ENCODE data around the gene PRKN. TPM values are rescaled to one million over a fixed set of nuclear protein-coding genes. Genes with fewer than 3 reads are reported as not detected.

PRKN gene
- total RNA-seq, 1 experiment from 2014 or later, result 0.95 TPM

DNA sequence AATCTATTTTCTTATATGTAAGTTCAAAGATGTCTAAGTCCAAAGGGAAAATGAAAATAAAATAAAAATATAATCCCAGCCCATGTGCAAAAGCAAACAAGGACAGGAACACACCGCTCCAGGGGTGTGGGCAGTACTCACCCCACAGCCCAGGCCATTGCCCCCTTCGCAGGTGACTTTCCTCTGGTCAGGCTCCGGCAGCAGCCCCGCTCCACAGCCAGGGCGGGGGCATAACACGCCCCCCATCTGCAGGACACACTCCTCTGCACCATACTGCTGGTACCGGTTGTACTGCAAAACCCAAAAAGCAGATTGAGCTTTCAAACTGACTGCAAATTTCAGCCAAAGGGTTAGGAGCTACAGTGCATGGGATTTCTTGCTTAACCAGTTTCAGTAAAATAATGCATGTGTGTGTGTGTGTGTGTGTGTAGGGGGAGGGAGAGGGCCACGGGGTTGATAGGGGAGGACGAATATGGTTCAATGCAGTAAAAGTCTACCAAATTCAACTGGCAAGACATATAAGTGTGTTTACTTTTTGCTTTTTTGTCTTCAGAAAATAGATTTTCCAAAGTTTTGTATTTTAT is 1178.8 kb downstream of the PRKN start:
- DNase-seq (ENCODE audit: low read depth, low spot score), result no peak
- in situ Hi-C loops (cut with HindIII; ENCODE audit: low pct_unique_long_range_greater_than_20kb, low sequenced_read_pairs), result no loop called here

DNA sequence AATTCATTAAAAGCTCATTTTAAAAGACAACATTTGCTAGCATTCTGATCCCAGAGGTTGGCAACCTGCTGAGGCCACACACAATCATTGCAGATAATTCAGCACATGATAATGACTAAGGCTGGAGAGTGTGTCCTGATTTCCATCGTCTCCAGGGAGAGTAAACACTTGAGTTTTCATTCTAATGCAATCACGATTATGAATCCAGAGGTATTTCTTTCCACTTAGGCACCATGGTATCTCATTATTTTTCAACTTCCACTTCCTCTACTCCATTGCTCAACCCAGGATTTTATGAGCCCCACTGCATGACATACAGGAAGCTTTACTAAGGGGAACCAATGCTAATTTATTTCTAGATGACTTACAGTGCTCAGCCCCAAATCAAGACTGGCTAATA is 1179.9 kb downstream of the PRKN start:
- in situ Hi-C loops (cut with HindIII; ENCODE audit: low pct_unique_long_range_greater_than_20kb, low sequenced_read_pairs), result no loop called here
- no peak for DNase-seq (ENCODE audit: low read depth, low spot score)

DNA sequence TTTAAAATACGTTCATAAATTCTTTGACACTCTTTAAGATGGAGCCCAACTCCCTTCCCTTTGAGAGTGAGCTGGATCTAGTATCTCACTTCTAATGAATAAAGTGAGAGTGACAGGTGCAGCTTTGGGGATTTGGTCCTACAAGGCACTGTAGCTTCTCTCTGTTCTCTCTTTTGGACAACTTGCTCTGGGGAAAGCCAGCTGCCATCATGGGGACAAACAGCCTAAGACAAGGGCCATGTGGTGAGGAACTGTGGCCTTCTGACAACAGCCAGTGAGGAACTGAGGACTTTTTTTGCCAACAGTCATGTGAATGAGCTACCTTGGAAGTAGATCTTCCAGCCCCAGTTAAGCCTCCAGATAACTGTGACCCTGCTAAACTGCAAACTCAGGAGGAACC is 1180.9 kb downstream of the PRKN start:
- in situ Hi-C loops (cut with HindIII; ENCODE audit: low pct_unique_long_range_greater_than_20kb, low sequenced_read_pairs), result no loop called here
- DNase-seq (ENCODE audit: low read depth, low spot score), result no peak

DNA sequence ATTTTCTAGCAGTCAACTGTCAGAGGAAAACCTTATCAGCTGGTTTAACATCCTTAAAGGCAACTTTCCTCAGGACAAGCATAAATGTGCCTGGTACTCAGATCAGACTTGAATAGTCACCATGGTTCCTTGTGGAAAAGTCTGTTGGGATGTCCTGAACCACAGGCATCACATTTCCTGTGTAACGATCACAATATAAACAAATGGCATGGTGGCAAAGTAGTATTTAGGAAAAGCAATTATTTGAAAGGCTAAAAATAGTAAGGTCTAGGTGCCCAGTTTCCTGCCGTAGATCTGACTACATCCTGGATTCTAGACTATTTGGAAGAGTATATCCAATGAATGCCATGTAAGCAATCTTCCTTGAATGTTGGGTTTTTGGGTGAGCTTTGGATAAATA is 1181.8 kb downstream of the PRKN start:
- DNase-seq (ENCODE audit: low read depth, low spot score), result no peak

DNA sequence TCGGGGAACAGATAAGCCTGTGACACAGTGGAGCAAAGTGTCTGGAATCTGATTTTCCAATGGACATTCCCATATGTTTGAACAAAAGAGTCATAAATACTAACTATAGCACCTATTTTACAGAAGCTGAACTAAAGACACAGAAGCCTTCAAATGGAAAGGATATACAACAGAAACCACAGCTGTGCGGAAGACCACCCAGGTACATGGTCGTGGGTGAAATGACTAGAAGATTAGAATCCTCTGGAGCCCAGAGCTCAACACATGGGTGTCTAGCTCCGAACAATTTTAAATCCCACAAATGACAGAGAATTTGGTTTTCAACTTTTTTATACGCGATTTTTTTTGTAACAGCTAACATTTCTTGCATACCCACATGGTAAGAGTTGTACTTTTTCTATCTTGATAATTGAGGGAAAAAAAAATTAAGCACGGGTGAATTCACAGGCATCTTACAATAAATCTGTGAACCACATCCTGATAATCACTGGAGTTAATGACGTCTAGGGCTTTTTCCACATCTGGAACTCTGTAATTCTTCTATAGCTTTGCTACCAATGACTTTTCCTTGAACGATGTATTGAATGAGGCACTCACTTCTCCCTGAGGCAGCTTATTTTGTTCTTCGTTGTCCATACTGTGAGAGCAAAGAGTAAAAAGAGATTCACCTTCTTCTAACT is 1182.6 kb downstream of the PRKN start:
- in situ Hi-C loops (cut with HindIII; ENCODE audit: low pct_unique_long_range_greater_than_20kb, low sequenced_read_pairs), result no loop called here
- no peak for DNase-seq (ENCODE audit: low read depth, low spot score)

More for the DNA sequence above, 1181.8 kb downstream of the PRKN start:
- in situ Hi-C loops (cut with HindIII; ENCODE audit: low pct_unique_long_range_greater_than_20kb, low sequenced_read_pairs), result no loop called here

DNA sequence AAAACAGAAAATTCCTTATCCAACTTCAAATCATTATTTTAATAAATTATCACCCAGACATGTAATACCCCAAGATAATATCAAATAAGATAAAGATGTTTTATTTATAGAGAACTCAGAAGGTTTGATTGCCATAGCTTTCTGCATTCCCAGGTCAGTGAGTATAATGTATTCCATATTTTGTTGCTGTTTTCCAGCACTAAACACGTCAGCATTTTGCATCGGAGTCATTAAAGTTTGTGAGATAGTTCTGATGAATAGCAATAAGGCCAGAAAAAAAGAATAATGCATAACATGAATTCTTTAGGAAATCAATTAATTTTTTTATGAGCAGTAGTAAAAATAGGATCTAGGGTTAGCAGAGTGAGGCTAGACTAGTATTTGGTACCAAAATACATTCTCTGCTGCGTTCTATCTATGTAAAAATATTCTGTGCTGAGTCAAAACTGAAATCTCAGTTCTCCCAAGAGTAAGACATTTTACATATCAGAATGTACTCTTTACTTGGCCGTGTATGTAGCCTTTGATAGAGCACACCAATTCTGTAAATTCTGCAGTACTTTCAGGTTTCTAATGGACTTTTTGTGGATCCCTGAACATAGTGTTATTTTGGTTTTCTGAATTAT is 1183.8 kb downstream of the PRKN start:
- in situ Hi-C loops (cut with HindIII; ENCODE audit: low pct_unique_long_range_greater_than_20kb, low sequenced_read_pairs), result no loop called here
- no peak for DNase-seq (ENCODE audit: low read depth, low spot score)

DNA sequence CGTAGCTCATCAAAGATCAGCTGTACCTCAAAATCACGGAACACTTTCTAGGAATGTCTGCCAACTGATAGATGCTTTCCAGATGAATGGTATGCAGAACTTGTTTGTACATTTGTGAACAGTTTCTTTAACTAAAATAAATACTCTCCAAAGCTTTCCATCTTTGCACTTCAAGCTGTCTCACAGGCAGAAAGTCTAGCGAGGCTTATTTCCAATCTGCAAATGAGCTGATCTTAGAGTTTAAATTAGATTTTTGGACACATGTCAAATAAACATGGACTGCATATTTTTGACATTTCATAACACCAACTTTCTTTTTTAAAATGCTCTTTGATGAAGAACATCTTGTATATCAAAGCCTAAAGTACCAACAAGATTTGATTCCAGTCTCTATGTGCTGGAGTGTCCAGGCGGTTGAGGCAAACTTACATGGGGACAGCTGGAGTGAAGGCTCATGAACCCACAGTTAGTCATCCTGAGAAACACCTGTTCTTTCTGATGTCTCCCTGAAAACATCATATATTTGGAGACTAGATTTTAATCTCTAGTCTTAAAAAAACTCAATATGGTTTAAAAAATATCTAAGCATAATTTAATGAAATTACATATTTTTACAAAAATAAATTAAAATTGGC is 1185.1 kb downstream of the PRKN start:
- in situ Hi-C loops (cut with HindIII; ENCODE audit: low pct_unique_long_range_greater_than_20kb, low sequenced_read_pairs), result no loop called here
- no peak for DNase-seq (ENCODE audit: low read depth, low spot score)

DNA sequence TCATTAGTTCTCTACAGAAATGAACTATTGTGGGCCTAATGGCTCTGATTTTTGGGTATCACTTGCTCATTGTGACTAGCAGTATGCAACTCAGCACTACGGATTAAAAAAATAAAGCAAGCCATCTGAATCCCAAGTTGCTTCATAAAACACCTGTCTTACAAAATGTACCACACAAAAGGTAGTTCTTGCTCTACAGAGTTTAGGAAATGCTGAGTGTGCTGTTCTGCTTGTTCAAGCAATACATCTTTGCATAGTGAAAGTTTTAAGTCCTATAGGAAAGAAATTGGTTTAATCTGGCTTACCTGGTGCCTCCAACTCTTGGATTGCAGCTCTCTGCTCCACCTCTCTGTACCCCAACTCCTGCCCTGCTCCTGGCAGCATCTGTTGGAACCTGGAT is 1187.0 kb downstream of the PRKN start:
- in situ Hi-C loops (cut with HindIII; ENCODE audit: low pct_unique_long_range_greater_than_20kb, low sequenced_read_pairs), result no loop called here
- no peak for DNase-seq (ENCODE audit: low read depth, low spot score)

DNA sequence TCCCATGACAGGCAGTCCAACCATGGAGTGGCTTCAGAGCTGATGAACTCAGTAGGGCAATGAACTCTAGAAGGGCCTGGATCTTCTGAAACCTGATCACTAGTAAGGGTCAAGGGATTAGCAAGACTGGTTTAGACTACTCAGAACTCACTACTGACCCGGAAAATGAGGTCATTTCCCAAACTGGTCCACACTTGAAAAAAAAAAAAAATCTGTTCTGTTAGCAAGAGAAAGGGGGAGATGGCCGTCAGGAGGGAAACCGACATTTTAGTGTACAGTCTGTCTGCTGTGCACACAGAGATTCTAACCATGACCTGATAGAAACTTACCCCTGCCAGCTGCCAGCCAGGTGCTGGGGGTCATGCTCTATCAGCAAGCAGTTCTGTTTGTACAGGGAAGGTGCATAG is 1191.3 kb downstream of the PRKN start:
- in situ Hi-C loops (cut with HindIII; ENCODE audit: low pct_unique_long_range_greater_than_20kb, low sequenced_read_pairs), result no loop called here
- no peak for DNase-seq (ENCODE audit: low read depth, low spot score)

DNA sequence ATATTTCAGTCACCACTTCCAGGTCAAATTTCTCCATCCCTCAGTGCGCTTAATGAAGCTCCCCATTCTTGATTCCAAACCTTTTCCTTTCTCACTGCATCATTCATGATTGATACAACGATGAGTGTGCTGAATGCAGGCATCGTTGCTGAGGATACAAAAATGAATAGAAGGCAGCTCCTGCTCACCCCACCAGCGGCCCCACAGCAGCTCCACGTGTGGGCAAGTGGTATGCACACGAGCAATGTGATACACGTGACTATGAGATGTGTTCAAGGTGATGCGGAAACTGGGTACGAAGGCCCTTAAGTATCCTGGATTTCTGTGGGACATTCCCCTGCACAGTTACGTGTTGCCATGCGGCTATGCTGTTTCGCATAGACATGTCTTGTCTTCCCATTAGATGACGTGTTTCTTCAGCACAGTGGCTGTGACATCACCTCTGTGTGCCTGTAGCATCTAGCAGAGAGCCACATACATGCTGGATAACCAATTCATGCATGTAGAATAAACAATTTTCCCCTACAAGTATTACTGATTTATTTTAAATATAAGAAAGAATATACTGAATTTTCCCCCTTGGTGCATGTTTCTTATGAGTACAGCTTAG is 1193.2 kb downstream of the PRKN start:
- DNase-seq (ENCODE audit: low read depth, low spot score), result no peak
- in situ Hi-C loops (cut with HindIII; ENCODE audit: low pct_unique_long_range_greater_than_20kb, low sequenced_read_pairs), result no loop called here

DNA sequence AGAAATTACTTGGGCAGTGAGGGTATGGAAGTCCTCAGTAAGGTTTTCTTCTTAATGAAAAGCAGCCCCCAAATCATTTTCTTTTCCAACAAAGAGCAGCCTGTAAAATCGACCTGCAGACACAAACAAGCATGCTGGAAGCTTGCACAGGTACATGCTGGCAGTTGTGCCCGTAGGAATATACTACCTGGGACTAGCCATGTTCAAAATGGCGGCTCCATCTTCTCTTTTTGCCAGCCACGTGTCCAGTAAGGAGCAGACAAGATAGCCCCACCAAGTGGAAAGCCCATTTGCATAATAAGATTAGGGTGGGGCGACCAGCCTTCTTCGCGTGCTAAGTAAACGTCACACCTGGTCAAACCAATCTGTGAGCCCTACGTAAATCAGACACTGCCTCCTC is 1194.3 kb downstream of the PRKN start:
- in situ Hi-C loops (cut with HindIII; ENCODE audit: low pct_unique_long_range_greater_than_20kb, low sequenced_read_pairs), result no loop called here
- DNase-seq (ENCODE audit: low read depth, low spot score), result no peak

DNA sequence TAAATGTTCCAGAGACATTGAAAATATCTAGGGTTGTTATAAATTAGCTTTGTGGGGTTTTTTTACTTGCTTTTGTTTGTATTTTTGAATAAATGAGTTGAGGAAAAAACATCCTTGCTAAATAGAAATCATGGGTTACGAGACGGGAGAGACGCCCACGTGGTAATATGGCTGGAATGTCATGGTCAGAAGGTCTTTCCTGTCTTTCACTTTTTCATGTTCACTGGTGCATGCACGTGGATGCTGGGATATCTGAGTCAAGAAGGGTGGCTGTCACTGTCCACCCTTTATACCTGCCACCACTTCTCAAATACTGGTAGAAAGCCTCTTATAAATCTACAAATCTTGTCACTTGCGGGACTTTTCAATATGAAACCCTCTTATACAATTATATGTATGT is 1195.0 kb downstream of the PRKN start:
- in situ Hi-C loops (cut with HindIII; ENCODE audit: low pct_unique_long_range_greater_than_20kb, low sequenced_read_pairs), result no loop called here

DNA sequence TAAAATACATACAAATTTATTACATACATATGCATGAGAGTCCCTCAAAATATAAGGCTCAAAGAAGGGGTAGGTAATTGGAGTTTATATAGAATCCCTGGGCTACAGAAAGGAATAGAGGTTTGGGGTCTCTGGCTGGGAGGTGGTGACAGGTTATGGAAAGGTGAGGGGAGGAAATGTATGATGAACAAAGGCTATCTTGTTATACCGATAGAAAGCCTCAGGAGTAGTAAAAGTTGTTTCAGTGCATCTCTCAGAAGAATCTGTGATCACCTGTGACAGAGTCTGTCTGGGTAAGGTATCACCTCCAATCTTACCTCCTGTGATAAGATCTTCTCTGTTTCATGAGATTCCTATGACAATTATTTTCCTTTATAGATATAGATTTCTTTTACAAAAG is 1200.8 kb downstream of the PRKN start:
- in situ Hi-C loops (cut with HindIII; ENCODE audit: low pct_unique_long_range_greater_than_20kb, low sequenced_read_pairs), result no loop called here
- DNase-seq (ENCODE audit: low read depth, low spot score), result no peak

More for the DNA sequence above, 1195.0 kb downstream of the PRKN start:
- DNase-seq (ENCODE audit: low read depth, low spot score), result no peak

DNA sequence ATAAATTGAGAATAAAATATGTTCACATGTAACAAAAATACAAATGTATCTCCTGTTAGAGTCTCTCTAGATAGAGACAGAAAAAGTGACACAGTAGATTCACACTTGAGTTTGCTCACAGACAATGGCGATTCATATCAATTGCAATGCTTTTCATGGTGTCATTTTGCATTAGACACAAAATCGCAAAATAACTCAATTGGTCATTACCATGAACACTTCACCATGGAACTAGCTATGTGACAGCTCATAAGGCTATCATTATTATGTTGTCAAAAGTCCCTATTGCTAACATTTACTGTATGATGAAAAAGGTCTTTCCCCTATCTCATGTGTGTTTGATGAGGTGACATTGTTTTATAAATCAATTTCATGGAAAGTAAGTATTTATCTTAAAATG is 1204.2 kb downstream of the PRKN start:
- DNase-seq (ENCODE audit: low read depth, low spot score), result no peak
- in situ Hi-C loops (cut with HindIII; ENCODE audit: low pct_unique_long_range_greater_than_20kb, low sequenced_read_pairs), result no loop called here

DNA sequence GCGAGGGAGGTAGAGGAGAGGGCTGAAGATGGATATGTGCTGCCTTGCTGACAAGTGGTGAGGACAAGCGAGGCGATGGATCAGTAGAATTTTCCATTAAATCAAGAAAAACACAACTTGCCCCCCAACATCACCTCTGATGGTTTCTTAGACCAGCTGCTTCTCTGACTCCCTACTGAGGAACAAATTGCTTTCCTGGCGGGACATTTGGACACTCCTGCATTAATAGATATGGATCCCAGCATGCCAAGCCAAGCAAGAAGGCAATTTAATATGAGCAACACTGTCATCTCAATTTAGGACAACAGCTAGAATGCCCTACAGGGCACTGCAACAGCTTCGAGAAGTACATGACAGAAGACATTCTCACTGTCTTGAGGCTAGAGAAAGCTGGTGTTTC is 1205.3 kb downstream of the PRKN start:
- in situ Hi-C loops (cut with HindIII; ENCODE audit: low pct_unique_long_range_greater_than_20kb, low sequenced_read_pairs), result no loop called here
- DNase-seq (ENCODE audit: low read depth, low spot score), result no peak

DNA sequence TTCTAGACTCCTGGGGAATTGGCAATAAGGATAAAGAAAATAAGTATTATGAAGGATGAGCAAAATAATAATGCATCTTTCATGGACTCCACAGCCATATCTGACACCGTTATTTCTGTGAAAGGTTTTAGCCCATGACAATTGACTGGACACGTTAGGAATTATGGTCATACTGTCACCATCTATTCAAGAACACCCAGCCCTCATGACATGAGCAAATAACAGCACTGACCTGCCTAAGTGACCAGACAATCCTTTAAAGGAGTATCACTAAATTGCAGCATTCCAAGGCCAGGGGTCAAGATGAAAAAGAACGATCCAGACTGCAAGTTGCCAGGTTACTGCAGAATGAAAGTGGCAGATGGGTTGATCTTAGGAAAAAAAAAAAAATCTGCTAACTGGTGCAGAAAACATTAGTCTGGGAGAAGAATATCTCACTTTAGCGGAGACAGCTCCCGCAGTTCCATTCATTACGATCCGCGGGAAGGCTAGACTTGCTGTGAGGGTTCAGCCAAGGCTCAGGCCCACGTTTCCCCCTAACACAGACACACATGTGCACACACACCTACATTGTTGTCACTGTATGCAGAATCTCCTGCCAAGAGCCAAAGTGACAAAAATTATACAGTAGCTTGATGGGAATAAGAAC is 1216.0 kb downstream of the PRKN start:
- in situ Hi-C loops (cut with HindIII; ENCODE audit: low pct_unique_long_range_greater_than_20kb, low sequenced_read_pairs), result no loop called here
- DNase-seq (ENCODE audit: low read depth, low spot score), result no peak

DNA sequence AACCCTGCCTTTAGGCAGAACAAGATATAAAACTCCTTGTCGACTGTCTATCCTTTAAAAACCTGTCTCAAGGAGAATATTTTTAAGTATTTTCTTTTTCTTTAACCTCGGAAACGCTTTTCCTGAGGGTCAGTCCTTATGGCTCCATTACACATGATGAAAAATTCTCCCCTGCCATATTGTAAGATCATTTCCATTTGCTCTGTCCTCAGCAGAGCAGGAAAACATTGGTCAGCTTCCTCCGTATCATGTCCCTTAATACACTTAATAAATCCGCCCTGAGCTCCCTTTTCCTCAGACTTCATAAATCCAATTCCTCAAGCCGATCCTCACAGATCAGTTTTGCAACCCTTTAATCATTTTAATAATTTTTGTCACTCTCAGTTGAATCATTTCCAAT is 1219.2 kb downstream of the PRKN start:
- in situ Hi-C loops (cut with HindIII; ENCODE audit: low pct_unique_long_range_greater_than_20kb, low sequenced_read_pairs), result no loop called here
- no peak for DNase-seq (ENCODE audit: low read depth, low spot score)

DNA sequence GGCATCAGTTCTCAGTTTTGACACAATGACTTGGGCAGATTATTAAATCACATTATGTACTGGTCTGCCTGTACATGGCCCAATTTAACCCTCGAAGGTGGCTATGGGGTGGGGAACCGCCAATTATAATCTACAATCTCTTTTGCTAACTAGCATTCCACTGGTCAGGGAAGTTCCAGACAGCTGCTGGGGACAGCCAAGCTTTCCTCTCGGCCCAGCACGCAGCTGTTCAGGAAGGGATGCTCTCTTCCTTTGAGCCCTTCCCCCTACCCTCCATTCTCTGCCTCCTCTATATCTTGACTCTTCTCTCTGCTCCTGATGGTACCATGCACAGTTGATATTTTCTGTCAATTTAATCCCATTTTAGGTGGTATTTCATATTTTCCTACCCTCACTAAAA is 1220.2 kb downstream of the PRKN start:
- DNase-seq (ENCODE audit: low read depth, low spot score), result no peak
- in situ Hi-C loops (cut with HindIII; ENCODE audit: low pct_unique_long_range_greater_than_20kb, low sequenced_read_pairs), result no loop called here
